ENCODE data around the gene ELMO1.
A peak's percentile ranks its signal among the peaks of the same experiment; 100 is the strongest.

DNA sequence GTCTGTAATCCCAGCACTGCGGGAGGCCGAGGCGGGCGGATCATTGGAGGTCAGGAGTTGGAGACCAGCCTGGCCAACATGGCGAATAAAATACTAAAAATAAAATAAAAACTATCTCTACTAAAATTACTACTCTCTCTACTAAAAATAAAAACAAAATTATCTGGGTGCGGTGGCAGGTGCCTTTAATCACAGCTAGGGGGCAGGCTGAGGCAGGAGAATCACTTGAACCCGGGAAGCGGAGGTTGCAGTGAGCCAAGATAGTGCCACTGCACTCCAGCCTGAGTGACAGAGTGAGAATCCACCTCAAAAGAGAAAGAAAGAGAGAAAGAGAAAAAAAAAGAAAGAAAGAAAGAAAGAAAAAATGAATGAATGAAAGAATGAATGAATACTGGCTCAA, 351.4 kb downstream of the ELMO1 start:
- TF ChIP-seq, protein P1, sequence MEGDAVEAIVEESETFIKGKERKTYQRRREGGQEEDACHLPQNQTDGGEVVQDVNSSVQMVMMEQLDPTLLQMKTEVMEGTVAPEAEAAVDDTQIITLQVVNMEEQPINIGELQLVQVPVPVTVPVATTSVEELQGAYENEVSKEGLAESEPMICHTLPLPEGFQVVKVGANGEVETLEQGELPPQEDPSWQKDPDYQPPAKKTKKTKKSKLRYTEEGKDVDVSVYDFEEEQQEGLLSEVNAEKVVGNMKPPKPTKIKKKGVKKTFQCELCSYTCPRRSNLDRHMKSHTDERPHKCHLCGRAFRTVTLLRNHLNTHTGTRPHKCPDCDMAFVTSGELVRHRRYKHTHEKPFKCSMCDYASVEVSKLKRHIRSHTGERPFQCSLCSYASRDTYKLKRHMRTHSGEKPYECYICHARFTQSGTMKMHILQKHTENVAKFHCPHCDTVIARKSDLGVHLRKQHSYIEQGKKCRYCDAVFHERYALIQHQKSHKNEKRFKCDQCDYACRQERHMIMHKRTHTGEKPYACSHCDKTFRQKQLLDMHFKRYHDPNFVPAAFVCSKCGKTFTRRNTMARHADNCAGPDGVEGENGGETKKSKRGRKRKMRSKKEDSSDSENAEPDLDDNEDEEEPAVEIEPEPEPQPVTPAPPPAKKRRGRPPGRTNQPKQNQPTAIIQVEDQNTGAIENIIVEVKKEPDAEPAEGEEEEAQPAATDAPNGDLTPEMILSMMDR (IDR thresholded peaks at IDR 0.05): peak in 1 of 5 experiments; percentile 23
- TF ChIP-seq POLR2A (IDR thresholded peaks at IDR 0.05) (no peak), POLR2AphosphoS5 (IDR thresholded peaks at IDR 0.05) (no peak), EP300 (IDR thresholded peaks at IDR 0.05; ENCODE audit: low read depth) (no peak)

Data from transverse colon (tissue), 4 donors.